SK-N-SH (cell line): Measurements from ENCODE around the gene PXT1. TPM values are rescaled to one million over a fixed set of nuclear protein-coding genes. Genes with fewer than 3 reads are reported as not detected.
"Not testable (repeated sequence)": the region's sequence is repeated elsewhere in the genome, so short reads cannot be mapped to it uniquely, and the experiment has no call there.

Experiments used
- CTCF ChIA-PET: fragments of 300-600, 350-600 bp; formaldehyde crosslinking; extraction: SDS; loops from one replicate; lab custom pipeline; 2021; lab: Yijun Ruan, JAX
- POLR2A ChIA-PET: fragments of 350-600 bp; sonication (Branson Sonifier 250); formaldehyde crosslinking; extraction: SDS; loops from one replicate; lab custom pipeline; 2020; ENCODE audit warnings: antibody characterized with exemption, inconsistent platforms; lab: Yijun Ruan, JAX
- DNase-seq: peaks from one replicate; pipeline ENCODE4 v3.0.0; 2012
- H2AFZ ChIP-seq: fragments of 200-600 bp; sonication (generic); 2 replicates; pipeline ENCODE4 v1.8.1; 2016; ENCODE audit warnings: antibody characterized with exemption, mild to moderate bottlenecking, low read depth
- H3F3A ChIP-seq: fragments of 200-600 bp; sonication (generic); replicated peaks from 2 replicates; pipeline ENCODE3; 2016; ENCODE audit warnings: antibody characterized with exemption, mild to moderate bottlenecking; ENCODE audit not compliant: insufficient read depth
- H3K27ac ChIP-seq, 2 experiments: fragments of 200-500 bp in 1 of 2; fragments of 200-600 bp in 1 of 2; sonication (Bioruptor generic) in 1 of 2; sonication (generic), shearing (Covaris generic) in 1 of 2; 2 replicates each; pipeline versions ENCODE4 v1.5.1 to v1.6.1; 2014 to 2016; ENCODE audit warnings: low read depth in 2 of 2, inconsistent platforms in 1 of 2, low read length in 1 of 2, mild to moderate bottlenecking in 1 of 2, mixed read lengths in 1 of 2
- H3K27me3 ChIP-seq: fragments of 200-600 bp; sonication (generic), shearing (Covaris generic); 2 replicates; pipeline ENCODE4 v1.6.1; 2016; ENCODE audit warnings: mixed run types; ENCODE audit not compliant: insufficient read depth
- H3K36me3 ChIP-seq, 2 experiments: fragments of 200-500 bp in 1 of 2; fragments of 200-600 bp in 1 of 2; sonication (Bioruptor generic) in 1 of 2; sonication (generic) in 1 of 2; replicated peaks in 1 of 2; 2 replicates each; pipeline versions ENCODE3 to v1.5.1; 2014 to 2016; ENCODE audit warnings: low read length in 1 of 2, mild to moderate bottlenecking in 1 of 2; ENCODE audit not compliant: insufficient read depth in 2 of 2, control insufficient read depth in 1 of 2
- H3K4me1 ChIP-seq, 2 experiments: fragments of 200-500 bp in 1 of 2; fragments of 200-600 bp in 1 of 2; sonication (Bioruptor generic) in 1 of 2; sonication (generic), shearing (Covaris generic) in 1 of 2; 2 replicates each; pipeline versions ENCODE4 v1.5.1 to v1.6.1; 2014 to 2016; ENCODE audit warnings: low read depth in 1 of 2, low read length in 1 of 2, mixed run types in 1 of 2; ENCODE audit not compliant: insufficient read depth in 2 of 2, control insufficient read depth in 1 of 2
- H3K4me2 ChIP-seq: fragments of 200-600 bp; sonication (generic), shearing (Covaris generic); 2 replicates; pipeline ENCODE4 v1.6.1; 2017; ENCODE audit warnings: mixed run types
- H3K4me3 ChIP-seq, 2 experiments: fragments of 200-500 bp in 1 of 2; fragments of 200-600 bp in 1 of 2; sonication (Bioruptor generic) in 1 of 2; sonication (generic), shearing (Covaris generic) in 1 of 2; 2 replicates each; pipeline versions ENCODE4 v1.5.1 to v1.8.1; 2014 to 2016; ENCODE audit warnings: low read depth in 2 of 2, inconsistent platforms in 1 of 2, low read length in 1 of 2, mild to moderate bottlenecking in 1 of 2, mixed read lengths in 1 of 2, moderate library complexity in 1 of 2
- H3K79me2 ChIP-seq: fragments of 200-600 bp; sonication (generic); 2 replicates; pipeline ENCODE4 v1.8.1; 2017; ENCODE audit warnings: mild to moderate bottlenecking; ENCODE audit not compliant: insufficient read depth
- H3K9ac ChIP-seq: fragments of 200-600 bp; sonication (generic); 2 replicates; pipeline ENCODE4 v1.6.1; 2017; ENCODE audit warnings: mixed run types
- H3K9me2 ChIP-seq: fragments of 200-600 bp; sonication (generic); 2 replicates; pipeline ENCODE4 v1.6.1; 2017; ENCODE audit warnings: mixed run types
- H3K9me3 ChIP-seq: fragments of 200-600 bp; sonication (generic); 2 replicates; pipeline ENCODE4 v1.6.1; 2017; ENCODE audit warnings: mixed run types, mild to moderate bottlenecking, moderate library complexity
- H4K20me1 ChIP-seq: fragments of 200-600 bp; sonication (generic); 2 replicates; pipeline ENCODE4 v1.6.1; 2017; ENCODE audit warnings: mild to moderate bottlenecking, mixed run types; ENCODE audit not compliant: insufficient read depth
- ELF1 ChIP-seq: IDR thresholded peaks from 2 replicates; pipeline ENCODE4 v1.4.0; 2012
- EZH2phosphoT487 ChIP-seq: fragments of 200-600 bp; sonication (generic); IDR thresholded peaks from 2 replicates; pipeline ENCODE4 v1.6.1; 2017; ENCODE audit warnings: low read depth, mixed run types, mild to moderate bottlenecking, antibody characterized with exemption, moderate library complexity, borderline replicate concordance
- FOSL2 ChIP-seq: IDR thresholded peaks from 2 replicates; pipeline ENCODE4 v1.4.0; 2012; ENCODE audit warnings: low read depth, mild to moderate bottlenecking, moderate library complexity, borderline replicate concordance
- FOXM1 ChIP-seq: IDR thresholded peaks from 2 replicates; pipeline ENCODE4 v1.4.0; 2012; ENCODE audit warnings: low read depth, mild to moderate bottlenecking
- GABPA ChIP-seq: IDR thresholded peaks from 2 replicates; pipeline ENCODE4 v1.4.0; 2012; ENCODE audit warnings: low read depth, mild to moderate bottlenecking
- IRF3 ChIP-seq: fragments of 150-350 bp; IDR thresholded peaks from 2 replicates; pipeline ENCODE4 v1.6.1; 2016; ENCODE audit warnings: mild to moderate bottlenecking, low read depth, low read length
- JUND ChIP-seq: IDR thresholded peaks from 2 replicates; pipeline ENCODE4 v1.4.0; 2012
- MXI1 ChIP-seq: IDR thresholded peaks from 2 replicates; pipeline ENCODE4 v1.6.1; 2012; ENCODE audit warnings: mild to moderate bottlenecking, low read depth, low read length, improper control_type of control experiment
- NFIC ChIP-seq: IDR thresholded peaks from 2 replicates; pipeline ENCODE4 v1.4.0; 2012; ENCODE audit warnings: borderline replicate concordance
- PBX3 ChIP-seq: IDR thresholded peaks from 2 replicates; pipeline ENCODE4; 2012
- POLR2AphosphoS5 ChIP-seq: IDR thresholded peaks from 2 replicates; pipeline ENCODE4 v1.6.1; 2012; ENCODE audit warnings: low read depth, low read length
- RAD21 ChIP-seq: IDR thresholded peaks from 2 replicates; pipeline ENCODE4 v1.6.1; 2012; ENCODE audit warnings: mild to moderate bottlenecking, low read length
- RCOR1 ChIP-seq: fragments of 150-350 bp; IDR thresholded peaks from 2 replicates; pipeline ENCODE4 v1.6.1; 2017; ENCODE audit warnings: antibody characterized with exemption, low read length
- REST ChIP-seq: IDR thresholded peaks from 2 replicates; pipeline ENCODE4 v1.6.1; 2012; ENCODE audit warnings: mild to moderate bottlenecking, low read depth, low read length, moderate library complexity
- RFX5 ChIP-seq: IDR thresholded peaks from 2 replicates; pipeline ENCODE4 v1.6.1; 2012; ENCODE audit warnings: mild to moderate bottlenecking, improper control_type of control experiment, low read length
- RXRA ChIP-seq: IDR thresholded peaks from 2 replicates; pipeline ENCODE4 v1.4.0; 2012; ENCODE audit warnings: low read depth, mild to moderate bottlenecking, borderline replicate concordance
- SIN3A ChIP-seq: IDR thresholded peaks from 2 replicates; pipeline ENCODE4 v1.6.1; 2012; ENCODE audit warnings: low read depth, mild to moderate bottlenecking, low read length, moderate library complexity, borderline replicate concordance
- SMC3 ChIP-seq: IDR thresholded peaks from 2 replicates; pipeline ENCODE4 v1.6.1; 2012; ENCODE audit warnings: low read depth, low read length, improper control_type of control experiment
- YY1 ChIP-seq: IDR thresholded peaks from 2 replicates; pipeline ENCODE4 v1.4.0; 2012; ENCODE audit warnings: low read depth, mild to moderate bottlenecking
- WGBS: methylation state at CpG from one replicate; pipeline ENCODE4 v1.1.6; 2017; ENCODE audit warnings: low lambda C conversion rate; 5-methylcytosine and 5-hydroxymethylcytosine counted together
- polyA plus RNA-seq, 3 experiments: library from polyadenylated mRNA; depleted of rRNA; stranded (reverse); fragments of >200 nt; gene quantifications; 2 replicates each; pipeline ENCODE4 v1.2.3, GENCODE V29; 2012

PXT1 gene
- polyA plus RNA-seq, 1 of the 3 experiments (the other 2 are of a cell fraction), result not detected

- no peak for DNase-seq
- H3K9ac ChIP-seq, result no peak overlapping the region
- no peaks in the 10 kb centered on the region for H3K36me3 ChIP-seq
- POLR2A ChIA-PET, result no interaction called here
- H3K27me3 ChIP-seq, result no peaks in the 10 kb centered on the region; the same call in 1 of the 2 replicates
- H3K9me3 ChIP-seq, result 0 out of 2 replicates have a peak, but pooled peaks cover 3% of the 10 kb centered on the region
- no peaks in the 10 kb centered on the region for H4K20me1 ChIP-seq
- no peaks in the 10 kb centered on the region for H3F3A ChIP-seq
- no peaks in the 10 kb centered on the region for H3K9me2 ChIP-seq
- no peaks in the 10 kb centered on the region for H3K79me2 ChIP-seq
- 75% methylated on average over 4 of the region's 4 CpGs for WGBS
- no peaks in the 10 kb centered on the region for H3K4me1 ChIP-seq
- no peak overlapping the region for H3K4me2 ChIP-seq
- TF ChIP-seq RAD21 (no peak), REST (no peak), EZH2phosphoT487 (no peak), MXI1 (no peak), SMC3 (no peak), RXRA (no peak), GABPA (no peak), FOSL2 (no peak), RFX5 (no peak), SIN3A (no peak), FOXM1 (no peak), NFIC (no peak), ELF1 (no peak), POLR2AphosphoS5 (no peak), JUND (no peak), RCOR1 (no peak), IRF3 (no peak), YY1 (no peak), PBX3 (no peak)
- CTCF ChIA-PET, result no interaction called here
- H3K4me3 ChIP-seq, result no peak overlapping the region
- H2AFZ ChIP-seq, result no peak overlapping the region
- H3K27ac ChIP-seq, result no peak overlapping the region
These were observed 28.9 kb downstream of the PXT1 start for GRCh38 chr6:36413489-36414480.

- H3K4me3 ChIP-seq, H3K4me2 ChIP-seq, DNase-seq, H3K9me2 ChIP-seq, H4K20me1 ChIP-seq, H3F3A ChIP-seq, H3K4me1 ChIP-seq, H3K36me3 ChIP-seq, POLR2A ChIA-PET, H3K27me3 ChIP-seq, H3K79me2 ChIP-seq, H2AFZ ChIP-seq, H3K9ac ChIP-seq, H3K9me3 ChIP-seq, H3K27ac ChIP-seq: not testable (repeated sequence)
- WGBS, result 29% methylated on average over 5 of the region's 5 CpGs
- CTCF ChIA-PET, result interaction anchor here (1.2 kb wide), 1 partner anchor 14 kb away, joined by 3 read pairs; no protein-coding TSS in a partner anchor
These were observed 32.9 kb downstream of the PXT1 start for GRCh38 chr6:36409718-36410117.
